ENCODE results near the gene TVP23C. TPM values are rescaled to one million over a fixed set of nuclear protein-coding genes. Genes with fewer than 3 reads are reported as not detected.
"Not testable (repeated sequence)": the region's sequence is repeated elsewhere in the genome, so short reads cannot be mapped to it uniquely, and the experiment has no call there.

The TVP23C gene
- total RNA-seq, 1 experiment from 2014 or later, result 7.4 TPM

- CTCF ChIA-PET; H3K4me3 ChIP-seq (ENCODE audit: low read depth, low read length, poor library complexity, severe bottlenecking); H3K27ac ChIP-seq (ENCODE audit: low read depth, low read length, poor library complexity, severe bottlenecking); intact Hi-C loops (cut with micrococcal nuclease; ENCODE audit: unreplicated experiment); BruUV-seq (replicated peaks); H3K4me1 ChIP-seq (ENCODE audit: insufficient read depth, low read length, poor library complexity, severe bottlenecking); DNase-seq (ENCODE audit: low spot score); POLR2A ChIA-PET (ENCODE audit: low non-redundant PET); H3K27me3 ChIP-seq (replicated peaks; ENCODE audit: insufficient read depth, low read depth, low read length, poor library complexity); H3K9me3 ChIP-seq (ENCODE audit: low read depth, low read length, poor library complexity, severe bottlenecking); H3K36me3 ChIP-seq (ENCODE audit: insufficient read depth, low read length, poor library complexity, severe bottlenecking): not testable (repeated sequence)
Observed at GRCh38 chr17:15581462-15581861, 18.2 kb upstream of the TVP23C start.

GRCh38 chr17:15576848-15577247, 13.6 kb upstream of the TVP23C start:
- DNase-seq (ENCODE audit: low spot score); H3K4me3 ChIP-seq (ENCODE audit: low read depth, low read length, poor library complexity, severe bottlenecking); H3K27ac ChIP-seq (ENCODE audit: low read depth, low read length, poor library complexity, severe bottlenecking); H3K36me3 ChIP-seq (ENCODE audit: insufficient read depth, low read length, poor library complexity, severe bottlenecking); H3K27me3 ChIP-seq (replicated peaks; ENCODE audit: insufficient read depth, low read depth, low read length, poor library complexity); BruUV-seq (replicated peaks); H3K9me3 ChIP-seq (ENCODE audit: low read depth, low read length, poor library complexity, severe bottlenecking); H3K4me1 ChIP-seq (ENCODE audit: insufficient read depth, low read length, poor library complexity, severe bottlenecking); POLR2A ChIA-PET (ENCODE audit: low non-redundant PET); CTCF ChIA-PET; intact Hi-C loops (cut with micrococcal nuclease; ENCODE audit: unreplicated experiment): not testable (repeated sequence)

- BruUV-seq (replicated peaks); CTCF ChIA-PET; H3K27me3 ChIP-seq (replicated peaks; ENCODE audit: insufficient read depth, low read depth, low read length, poor library complexity): not testable (repeated sequence)
Observed at GRCh38 chr17:15574660-15575059, 11.4 kb upstream of the TVP23C start.

GRCh38 chr17:15573870-15574269, 10.6 kb upstream of the TVP23C start:
- H3K36me3 ChIP-seq (ENCODE audit: insufficient read depth, low read length, poor library complexity, severe bottlenecking); H3K9me3 ChIP-seq (ENCODE audit: low read depth, low read length, poor library complexity, severe bottlenecking); CTCF ChIA-PET; intact Hi-C loops (cut with micrococcal nuclease; ENCODE audit: unreplicated experiment); H3K4me3 ChIP-seq (ENCODE audit: low read depth, low read length, poor library complexity, severe bottlenecking); H3K27me3 ChIP-seq (replicated peaks; ENCODE audit: insufficient read depth, low read depth, low read length, poor library complexity); H3K27ac ChIP-seq (ENCODE audit: low read depth, low read length, poor library complexity, severe bottlenecking); DNase-seq (ENCODE audit: low spot score); BruUV-seq (replicated peaks); H3K4me1 ChIP-seq (ENCODE audit: insufficient read depth, low read length, poor library complexity, severe bottlenecking); POLR2A ChIA-PET (ENCODE audit: low non-redundant PET): not testable (repeated sequence)

More at GRCh38 chr17:15574660-15575059, 11.4 kb upstream of the TVP23C start:
- H3K27ac ChIP-seq (ENCODE audit: low read depth, low read length, poor library complexity, severe bottlenecking); POLR2A ChIA-PET (ENCODE audit: low non-redundant PET); intact Hi-C loops (cut with micrococcal nuclease; ENCODE audit: unreplicated experiment); DNase-seq (ENCODE audit: low spot score); H3K9me3 ChIP-seq (ENCODE audit: low read depth, low read length, poor library complexity, severe bottlenecking); H3K4me1 ChIP-seq (ENCODE audit: insufficient read depth, low read length, poor library complexity, severe bottlenecking); H3K4me3 ChIP-seq (ENCODE audit: low read depth, low read length, poor library complexity, severe bottlenecking); H3K36me3 ChIP-seq (ENCODE audit: insufficient read depth, low read length, poor library complexity, severe bottlenecking): not testable (repeated sequence)

GRCh38 chr17:15562613-15563374, 489 bp downstream of the TVP23C start:
- H3K4me1 ChIP-seq (ENCODE audit: insufficient read depth, low read length, poor library complexity, severe bottlenecking); H3K36me3 ChIP-seq (ENCODE audit: insufficient read depth, low read length, poor library complexity, severe bottlenecking); BruUV-seq (replicated peaks); H3K27ac ChIP-seq (ENCODE audit: low read depth, low read length, poor library complexity, severe bottlenecking); CTCF ChIA-PET; intact Hi-C loops (cut with micrococcal nuclease; ENCODE audit: unreplicated experiment); DNase-seq (ENCODE audit: low spot score); POLR2A ChIA-PET (ENCODE audit: low non-redundant PET); H3K27me3 ChIP-seq (replicated peaks; ENCODE audit: insufficient read depth, low read depth, low read length, poor library complexity); H3K9me3 ChIP-seq (ENCODE audit: low read depth, low read length, poor library complexity, severe bottlenecking): not testable (repeated sequence)
- peak overlapping the region; percentile 62 for H3K4me3 ChIP-seq (ENCODE audit: low read depth, low read length, poor library complexity, severe bottlenecking)

GRCh38 chr17:15561439-15561838, 1.8 kb downstream of the TVP23C start:
- intact Hi-C loops (cut with micrococcal nuclease; ENCODE audit: unreplicated experiment); H3K36me3 ChIP-seq (ENCODE audit: insufficient read depth, low read length, poor library complexity, severe bottlenecking); POLR2A ChIA-PET (ENCODE audit: low non-redundant PET); DNase-seq (ENCODE audit: low spot score); H3K27ac ChIP-seq (ENCODE audit: low read depth, low read length, poor library complexity, severe bottlenecking); CTCF ChIA-PET; H3K9me3 ChIP-seq (ENCODE audit: low read depth, low read length, poor library complexity, severe bottlenecking); H3K4me1 ChIP-seq (ENCODE audit: insufficient read depth, low read length, poor library complexity, severe bottlenecking); H3K4me3 ChIP-seq (ENCODE audit: low read depth, low read length, poor library complexity, severe bottlenecking); H3K27me3 ChIP-seq (replicated peaks; ENCODE audit: insufficient read depth, low read depth, low read length, poor library complexity); BruUV-seq (replicated peaks): not testable (repeated sequence)

- H3K4me3 ChIP-seq (ENCODE audit: low read depth, low read length, poor library complexity, severe bottlenecking); H3K36me3 ChIP-seq (ENCODE audit: insufficient read depth, low read length, poor library complexity, severe bottlenecking); POLR2A ChIA-PET (ENCODE audit: low non-redundant PET); DNase-seq (ENCODE audit: low spot score); BruUV-seq (replicated peaks); H3K27me3 ChIP-seq (replicated peaks; ENCODE audit: insufficient read depth, low read depth, low read length, poor library complexity); intact Hi-C loops (cut with micrococcal nuclease; ENCODE audit: unreplicated experiment); CTCF ChIA-PET; H3K4me1 ChIP-seq (ENCODE audit: insufficient read depth, low read length, poor library complexity, severe bottlenecking); H3K27ac ChIP-seq (ENCODE audit: low read depth, low read length, poor library complexity, severe bottlenecking); H3K9me3 ChIP-seq (ENCODE audit: low read depth, low read length, poor library complexity, severe bottlenecking): not testable (repeated sequence)
Observed at GRCh38 chr17:15558403-15559105, 4.7 kb downstream of the TVP23C start.
